Medulla oblongata (tissue), 1 donor: ENCODE measurements around the gene CCNY.
A peak's percentile ranks its signal among the peaks of the same experiment; 100 is the strongest.

ENCODE experiments used
- DNase-seq: peaks from one replicate; pipeline ENCODE4 v3.0.0-alpha.2; 2015; ENCODE audit errors: extremely low spot score

Gene CCNY

GRCh38 chr10:35452847-35453246 lies 116.5 kb downstream of the CCNY start:
- DNase-seq = no peak

- no peak for DNase-seq
Observed at GRCh38 chr10:35453855-35454532, 117.7 kb downstream of the CCNY start.

GRCh38 chr10:35456153-35456720 lies 119.9 kb downstream of the CCNY start:
- peak; percentile 60 for DNase-seq

GRCh38 chr10:35456784-35457183 lies 120.5 kb downstream of the CCNY start:
- peak; percentile 81 for DNase-seq

GRCh38 chr10:35458500-35459448 lies 122.5 kb downstream of the CCNY start:
- no peak for DNase-seq

- no peak for DNase-seq
Observed at GRCh38 chr10:35459449-35459847, 123.1 kb downstream of the CCNY start.

- no peak for DNase-seq
Observed at GRCh38 chr10:35460852-35461460, 124.6 kb downstream of the CCNY start.

GRCh38 chr10:35462491-35462934 lies 126.2 kb downstream of the CCNY start:
- peak; percentile 64 for DNase-seq

GRCh38 chr10:35463105-35463867 lies 127.0 kb downstream of the CCNY start:
- no peak for DNase-seq

GRCh38 chr10:35463878-35464277 lies 127.6 kb downstream of the CCNY start:
- DNase-seq = no peak

- no peak for DNase-seq
Observed at GRCh38 chr10:35464825-35465456, 128.6 kb downstream of the CCNY start.

GRCh38 chr10:35465673-35466072 lies 129.4 kb downstream of the CCNY start:
- no peak for DNase-seq

GRCh38 chr10:35466170-35466569 lies 129.9 kb downstream of the CCNY start:
- DNase-seq = no peak

- no peak for DNase-seq
Observed at GRCh38 chr10:35466661-35467060, 130.4 kb downstream of the CCNY start.

GRCh38 chr10:35467186-35467585 lies 130.9 kb downstream of the CCNY start:
- DNase-seq = no peak

GRCh38 chr10:35470248-35470924 lies 134.1 kb downstream of the CCNY start:
- peak; percentile 78 for DNase-seq

GRCh38 chr10:35470925-35471315 lies 134.6 kb downstream of the CCNY start:
- no peak for DNase-seq

- DNase-seq = peak; percentile 64
Observed at GRCh38 chr10:35471435-35471834, 135.1 kb downstream of the CCNY start.

- no peak for DNase-seq
Observed at GRCh38 chr10:35480142-35480541, 143.8 kb downstream of the CCNY start.

- no peak for DNase-seq
Observed at GRCh38 chr10:35481413-35481812, 145.1 kb downstream of the CCNY start.
